Measurements from ENCODE around the gene AHNAK2.
"Not testable (repeated sequence)": the region's sequence is repeated elsewhere in the genome, so short reads cannot be mapped to it uniquely, and the experiment has no call there.

Gene AHNAK2

GRCh38 chr14:104895207-104895785 lies 82.9 kb downstream of the AHNAK2 start:
- ATAC-seq: no peak

GRCh38 chr14:104894331-104895206 lies 83.6 kb downstream of the AHNAK2 start:
- no peak for ATAC-seq

GRCh38 chr14:104893435-104894207 lies 84.6 kb downstream of the AHNAK2 start:
- no peak for ATAC-seq

GRCh38 chr14:104892531-104893434 lies 85.4 kb downstream of the AHNAK2 start:
- ATAC-seq: no peak

GRCh38 chr14:104891664-104892530 lies 86.3 kb downstream of the AHNAK2 start:
- no peak for ATAC-seq

- no peak for ATAC-seq
Measured at GRCh38 chr14:104891121-104891551, 87.0 kb downstream of the AHNAK2 start.

GRCh38 chr14:104890292-104890691 lies 87.9 kb downstream of the AHNAK2 start:
- not testable (repeated sequence) for ATAC-seq

GRCh38 chr14:104889375-104889757 lies 88.8 kb downstream of the AHNAK2 start:
- no peak for ATAC-seq

GRCh38 chr14:104888489-104889374 lies 89.4 kb downstream of the AHNAK2 start:
- ATAC-seq: no peak

- no peak for ATAC-seq
Measured at GRCh38 chr14:104887623-104888488, 90.3 kb downstream of the AHNAK2 start.
